ENCODE results near the gene ADAM23. TPM values are rescaled to one million over a fixed set of nuclear protein-coding genes. Genes with fewer than 3 reads are reported as not detected.

Gene ADAM23
- total RNA-seq, 1 experiment from 2014 or later, result 24.6 TPM

GRCh38 chr2:206548383-206548782 is 105.1 kb downstream of the ADAM23 start:
- Mint-ChIP-seq H3K9me3 (0 out of 2 replicates have a peak, but pooled peaks cover 4% of the 10 kb centered on the region), H3K36me3 (peaks cover 5% of the 10 kb centered on the region), H3K4me3 (no peak overlapping the region), H3K27me3 (ENCODE audit: low read depth) (no peaks in the 10 kb centered on the region), H3K27ac (no peak overlapping the region), H3K4me1 (no peaks in the 10 kb centered on the region)
- ATAC-seq (no peak), DNase-seq (ENCODE audit: low spot score) (no peak)
- ChIA-PET POLR2A (no interaction called here), CTCF (interaction anchor here (0.9 to 1.2 kb wide), 2 partner anchors 10 to 45 kb away, joined by 3 to 4 read pairs; no protein-coding TSS in a partner anchor)
- no peak for TF ChIP-seq CREM (CRISPR knock-in tag; IDR thresholded peaks at IDR 0.05)
- TF ChIP-seq RORB (CRISPR knock-in tag; IDR thresholded peaks at IDR 0.05), result no peak
- TF ChIP-seq CBFB (CRISPR knock-in tag; IDR thresholded peaks at IDR 0.05; ENCODE audit: low read depth), result no peak
- TF ChIP-seq USF2 (CRISPR knock-in tag; IDR thresholded peaks at IDR 0.05), result no peak

DNA sequence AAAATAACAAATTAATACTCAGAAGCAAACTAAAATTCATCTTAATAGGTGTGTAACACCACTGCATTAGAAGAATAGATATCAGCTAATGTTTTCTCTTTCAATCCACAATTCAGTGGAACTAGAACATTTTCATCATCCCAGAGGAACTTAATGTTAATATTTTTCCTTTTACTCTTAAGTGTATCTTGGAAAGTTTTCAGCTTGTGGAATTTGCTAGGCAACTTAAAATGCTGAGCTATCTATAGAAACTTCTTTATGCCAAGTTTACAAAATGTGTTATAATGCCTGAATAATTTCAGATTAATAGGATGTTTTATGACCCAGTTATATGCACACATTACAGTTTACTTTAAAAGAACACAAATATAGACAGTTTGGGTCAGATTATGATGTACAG is 112.4 kb downstream of the ADAM23 start:
- H3K27ac Mint-ChIP-seq, result no peak overlapping the region
- ATAC-seq, result no peak
- no peak for TF ChIP-seq CREM (CRISPR knock-in tag; IDR thresholded peaks at IDR 0.05)
- no peak for TF ChIP-seq ATF3 (CRISPR knock-in tag; conservative IDR thresholded peaks at IDR 0.05)
- TF ChIP-seq, protein P1, sequence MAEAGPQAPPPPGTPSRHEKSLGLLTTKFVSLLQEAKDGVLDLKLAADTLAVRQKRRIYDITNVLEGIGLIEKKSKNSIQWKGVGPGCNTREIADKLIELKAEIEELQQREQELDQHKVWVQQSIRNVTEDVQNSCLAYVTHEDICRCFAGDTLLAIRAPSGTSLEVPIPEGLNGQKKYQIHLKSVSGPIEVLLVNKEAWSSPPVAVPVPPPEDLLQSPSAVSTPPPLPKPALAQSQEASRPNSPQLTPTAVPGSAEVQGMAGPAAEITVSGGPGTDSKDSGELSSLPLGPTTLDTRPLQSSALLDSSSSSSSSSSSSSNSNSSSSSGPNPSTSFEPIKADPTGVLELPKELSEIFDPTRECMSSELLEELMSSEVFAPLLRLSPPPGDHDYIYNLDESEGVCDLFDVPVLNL (CRISPR knock-in tag; IDR thresholded peaks at IDR 0.05; ENCODE audit: borderline replicate concordance, low read depth), result no peak
- TF ChIP-seq TCF7 (CRISPR knock-in tag; IDR thresholded peaks at IDR 0.05; ENCODE audit: low read depth), result no peak
- TF ChIP-seq, protein P2, sequence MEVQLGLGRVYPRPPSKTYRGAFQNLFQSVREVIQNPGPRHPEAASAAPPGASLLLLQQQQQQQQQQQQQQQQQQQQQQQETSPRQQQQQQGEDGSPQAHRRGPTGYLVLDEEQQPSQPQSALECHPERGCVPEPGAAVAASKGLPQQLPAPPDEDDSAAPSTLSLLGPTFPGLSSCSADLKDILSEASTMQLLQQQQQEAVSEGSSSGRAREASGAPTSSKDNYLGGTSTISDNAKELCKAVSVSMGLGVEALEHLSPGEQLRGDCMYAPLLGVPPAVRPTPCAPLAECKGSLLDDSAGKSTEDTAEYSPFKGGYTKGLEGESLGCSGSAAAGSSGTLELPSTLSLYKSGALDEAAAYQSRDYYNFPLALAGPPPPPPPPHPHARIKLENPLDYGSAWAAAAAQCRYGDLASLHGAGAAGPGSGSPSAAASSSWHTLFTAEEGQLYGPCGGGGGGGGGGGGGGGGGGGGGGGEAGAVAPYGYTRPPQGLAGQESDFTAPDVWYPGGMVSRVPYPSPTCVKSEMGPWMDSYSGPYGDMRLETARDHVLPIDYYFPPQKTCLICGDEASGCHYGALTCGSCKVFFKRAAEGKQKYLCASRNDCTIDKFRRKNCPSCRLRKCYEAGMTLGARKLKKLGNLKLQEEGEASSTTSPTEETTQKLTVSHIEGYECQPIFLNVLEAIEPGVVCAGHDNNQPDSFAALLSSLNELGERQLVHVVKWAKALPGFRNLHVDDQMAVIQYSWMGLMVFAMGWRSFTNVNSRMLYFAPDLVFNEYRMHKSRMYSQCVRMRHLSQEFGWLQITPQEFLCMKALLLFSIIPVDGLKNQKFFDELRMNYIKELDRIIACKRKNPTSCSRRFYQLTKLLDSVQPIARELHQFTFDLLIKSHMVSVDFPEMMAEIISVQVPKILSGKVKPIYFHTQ (CRISPR knock-in tag; IDR thresholded peaks at IDR 0.05), result no peak
- no peak for TF ChIP-seq FOXP1 (CRISPR knock-in tag; IDR thresholded peaks at IDR 0.05; ENCODE audit: borderline replicate concordance)
- TF ChIP-seq, protein P3, sequence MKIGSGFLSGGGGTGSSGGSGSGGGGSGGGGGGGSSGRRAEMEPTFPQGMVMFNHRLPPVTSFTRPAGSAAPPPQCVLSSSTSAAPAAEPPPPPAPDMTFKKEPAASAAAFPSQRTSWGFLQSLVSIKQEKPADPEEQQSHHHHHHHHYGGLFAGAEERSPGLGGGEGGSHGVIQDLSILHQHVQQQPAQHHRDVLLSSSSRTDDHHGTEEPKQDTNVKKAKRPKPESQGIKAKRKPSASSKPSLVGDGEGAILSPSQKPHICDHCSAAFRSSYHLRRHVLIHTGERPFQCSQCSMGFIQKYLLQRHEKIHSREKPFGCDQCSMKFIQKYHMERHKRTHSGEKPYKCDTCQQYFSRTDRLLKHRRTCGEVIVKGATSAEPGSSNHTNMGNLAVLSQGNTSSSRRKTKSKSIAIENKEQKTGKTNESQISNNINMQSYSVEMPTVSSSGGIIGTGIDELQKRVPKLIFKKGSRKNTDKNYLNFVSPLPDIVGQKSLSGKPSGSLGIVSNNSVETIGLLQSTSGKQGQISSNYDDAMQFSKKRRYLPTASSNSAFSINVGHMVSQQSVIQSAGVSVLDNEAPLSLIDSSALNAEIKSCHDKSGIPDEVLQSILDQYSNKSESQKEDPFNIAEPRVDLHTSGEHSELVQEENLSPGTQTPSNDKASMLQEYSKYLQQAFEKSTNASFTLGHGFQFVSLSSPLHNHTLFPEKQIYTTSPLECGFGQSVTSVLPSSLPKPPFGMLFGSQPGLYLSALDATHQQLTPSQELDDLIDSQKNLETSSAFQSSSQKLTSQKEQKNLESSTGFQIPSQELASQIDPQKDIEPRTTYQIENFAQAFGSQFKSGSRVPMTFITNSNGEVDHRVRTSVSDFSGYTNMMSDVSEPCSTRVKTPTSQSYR (CRISPR knock-in tag; IDR thresholded peaks at IDR 0.05), result no peak
- TF ChIP-seq IRF1 (CRISPR knock-in tag; IDR thresholded peaks at IDR 0.05), result no peak
- no peak for TF ChIP-seq CBFB (CRISPR knock-in tag; IDR thresholded peaks at IDR 0.05; ENCODE audit: low read depth)
- TF ChIP-seq, protein P4, sequence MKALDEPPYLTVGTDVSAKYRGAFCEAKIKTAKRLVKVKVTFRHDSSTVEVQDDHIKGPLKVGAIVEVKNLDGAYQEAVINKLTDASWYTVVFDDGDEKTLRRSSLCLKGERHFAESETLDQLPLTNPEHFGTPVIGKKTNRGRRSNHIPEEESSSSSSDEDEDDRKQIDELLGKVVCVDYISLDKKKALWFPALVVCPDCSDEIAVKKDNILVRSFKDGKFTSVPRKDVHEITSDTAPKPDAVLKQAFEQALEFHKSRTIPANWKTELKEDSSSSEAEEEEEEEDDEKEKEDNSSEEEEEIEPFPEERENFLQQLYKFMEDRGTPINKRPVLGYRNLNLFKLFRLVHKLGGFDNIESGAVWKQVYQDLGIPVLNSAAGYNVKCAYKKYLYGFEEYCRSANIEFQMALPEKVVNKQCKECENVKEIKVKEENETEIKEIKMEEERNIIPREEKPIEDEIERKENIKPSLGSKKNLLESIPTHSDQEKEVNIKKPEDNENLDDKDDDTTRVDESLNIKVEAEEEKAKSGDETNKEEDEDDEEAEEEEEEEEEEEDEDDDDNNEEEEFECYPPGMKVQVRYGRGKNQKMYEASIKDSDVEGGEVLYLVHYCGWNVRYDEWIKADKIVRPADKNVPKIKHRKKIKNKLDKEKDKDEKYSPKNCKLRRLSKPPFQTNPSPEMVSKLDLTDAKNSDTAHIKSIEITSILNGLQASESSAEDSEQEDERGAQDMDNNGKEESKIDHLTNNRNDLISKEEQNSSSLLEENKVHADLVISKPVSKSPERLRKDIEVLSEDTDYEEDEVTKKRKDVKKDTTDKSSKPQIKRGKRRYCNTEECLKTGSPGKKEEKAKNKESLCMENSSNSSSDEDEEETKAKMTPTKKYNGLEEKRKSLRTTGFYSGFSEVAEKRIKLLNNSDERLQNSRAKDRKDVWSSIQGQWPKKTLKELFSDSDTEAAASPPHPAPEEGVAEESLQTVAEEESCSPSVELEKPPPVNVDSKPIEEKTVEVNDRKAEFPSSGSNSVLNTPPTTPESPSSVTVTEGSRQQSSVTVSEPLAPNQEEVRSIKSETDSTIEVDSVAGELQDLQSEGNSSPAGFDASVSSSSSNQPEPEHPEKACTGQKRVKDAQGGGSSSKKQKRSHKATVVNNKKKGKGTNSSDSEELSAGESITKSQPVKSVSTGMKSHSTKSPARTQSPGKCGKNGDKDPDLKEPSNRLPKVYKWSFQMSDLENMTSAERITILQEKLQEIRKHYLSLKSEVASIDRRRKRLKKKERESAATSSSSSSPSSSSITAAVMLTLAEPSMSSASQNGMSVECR (CRISPR knock-in tag; IDR thresholded peaks at IDR 0.05; ENCODE audit: borderline replicate concordance), result no peak
- no peak for TF ChIP-seq JUN (CRISPR knock-in tag; IDR thresholded peaks at IDR 0.05)
- TF ChIP-seq ZNF396 (CRISPR knock-in tag; IDR thresholded peaks at IDR 0.05; ENCODE audit: borderline replicate concordance), result no peak
- no peak for TF ChIP-seq GABPB1 (CRISPR knock-in tag; IDR thresholded peaks at IDR 0.05)
- no peak for TF ChIP-seq NR1H2 (CRISPR knock-in tag; IDR thresholded peaks at IDR 0.05)
- no peak for TF ChIP-seq RELA (CRISPR knock-in tag; IDR thresholded peaks at IDR 0.05; ENCODE audit: borderline replicate concordance)
- no peak for TF ChIP-seq SP1 (CRISPR knock-in tag; conservative IDR thresholded peaks at IDR 0.05)
- H3K4me1 Mint-ChIP-seq, result no peaks in the 10 kb centered on the region
- ChIA-PET CTCF (interaction anchor here (1.3 to 1.8 kb wide), 3 partner anchors 53 to 225 kb away, joined by 3 to 4 read pairs (median 3); partner anchors contain the start of gene FAM237A), POLR2A (no interaction called here)
- H3K4me3 Mint-ChIP-seq, result no peak overlapping the region
- no peaks in the 10 kb centered on the region for H3K27me3 Mint-ChIP-seq (ENCODE audit: low read depth)
- no peak for DNase-seq (ENCODE audit: low spot score)
- H3K9me3 Mint-ChIP-seq, result no peaks in the 10 kb centered on the region
- H3K36me3 Mint-ChIP-seq, result no peaks in the 10 kb centered on the region; the same call in 1 of the 2 replicates

Measured in WTC11 (cell line).